ENCODE results near the gene C1QTNF9.
"Not testable (repeated sequence)": the region's sequence is repeated elsewhere in the genome, so short reads cannot be mapped to it uniquely, and the experiment has no call there.

C1QTNF9 gene

DNA sequence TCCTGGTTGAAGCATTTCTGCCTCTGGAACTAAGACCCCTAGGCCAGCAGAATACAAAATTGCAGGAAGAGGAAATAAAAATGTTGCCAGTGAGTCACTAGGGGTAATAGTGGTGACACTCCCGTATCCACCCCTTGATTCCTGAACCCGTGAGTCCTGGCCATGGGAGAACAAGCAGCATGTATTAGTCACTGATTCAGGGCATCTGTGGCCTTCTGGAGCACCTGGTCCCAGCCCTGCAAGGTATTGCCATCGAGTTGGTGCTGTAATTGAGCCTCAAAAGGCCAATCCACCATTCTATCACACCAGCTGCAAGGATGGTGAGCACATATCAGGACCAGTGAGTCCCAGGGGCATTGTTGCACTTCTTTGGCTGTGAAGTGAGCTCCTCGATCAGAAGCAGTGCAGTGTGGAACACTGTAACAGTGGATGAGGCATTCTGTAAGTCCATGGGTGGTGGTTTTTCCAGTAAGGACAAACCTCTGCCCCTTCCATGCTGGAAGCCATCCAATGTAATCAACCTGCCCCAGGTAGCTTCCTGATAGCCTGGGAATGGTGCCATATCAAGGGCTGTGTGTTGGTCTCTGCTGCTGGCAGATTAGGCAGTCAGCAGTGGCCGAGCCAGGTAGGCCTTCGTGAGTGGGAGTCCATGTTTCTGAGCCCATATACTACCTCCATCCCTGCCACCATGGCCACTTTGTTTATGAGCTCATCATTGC lies 39.6 kb downstream of the C1QTNF9 start:
- Histone ChIP-seq H3K27ac (ENCODE audit: low read depth, low read length) (no peak overlapping the region), H3K27me3 (ENCODE audit: insufficient read depth, low read length) (peaks cover 8% of the 10 kb centered on the region; the same call in 1 of the 2 replicates), H3K4me3 (ENCODE audit: low read depth, low read length) (no peak overlapping the region), H3K79me2 (ENCODE audit: control insufficient read depth, insufficient read depth, low read length, unreplicated experiment) (no peaks in the 10 kb centered on the region), H3K4me1 (ENCODE audit: control insufficient read depth, insufficient read depth, low read length, unreplicated experiment) (no peaks in the 10 kb centered on the region), H2AFZ (ENCODE audit: low read length, unreplicated experiment) (no peak overlapping the region), H3K36me3 (ENCODE audit: insufficient read depth, low read length) (no peaks in the 10 kb centered on the region)

GRCh38 chr13:24349778-24350664 lies 40.6 kb downstream of the C1QTNF9 start:
- H3K27me3 ChIP-seq (ENCODE audit: insufficient read depth, low read length); H3K4me3 ChIP-seq (ENCODE audit: low read depth, low read length); H2AFZ ChIP-seq (ENCODE audit: low read length, unreplicated experiment); H3K36me3 ChIP-seq (ENCODE audit: insufficient read depth, low read length); H3K4me1 ChIP-seq (ENCODE audit: control insufficient read depth, insufficient read depth, low read length, unreplicated experiment); H3K79me2 ChIP-seq (ENCODE audit: control insufficient read depth, insufficient read depth, low read length, unreplicated experiment); H3K27ac ChIP-seq (ENCODE audit: low read depth, low read length): not testable (repeated sequence)

- H2AFZ ChIP-seq (ENCODE audit: low read length, unreplicated experiment), result no peak overlapping the region
- H3K27me3 ChIP-seq (ENCODE audit: insufficient read depth, low read length), result peaks cover 8% of the 10 kb centered on the region; the same call in 1 of the 2 replicates
- H3K4me1 ChIP-seq (ENCODE audit: control insufficient read depth, insufficient read depth, low read length, unreplicated experiment), result no peaks in the 10 kb centered on the region
- H3K27ac ChIP-seq (ENCODE audit: low read depth, low read length), result no peak overlapping the region
- H3K79me2 ChIP-seq (ENCODE audit: control insufficient read depth, insufficient read depth, low read length, unreplicated experiment), result no peaks in the 10 kb centered on the region
- H3K36me3 ChIP-seq (ENCODE audit: insufficient read depth, low read length), result no peaks in the 10 kb centered on the region
- no peak overlapping the region for H3K4me3 ChIP-seq (ENCODE audit: low read depth, low read length)
These were observed 42.0 kb downstream of the C1QTNF9 start for GRCh38 chr13:24351423-24351822.

- Histone ChIP-seq H3K4me3 (ENCODE audit: low read depth, low read length) (no peak overlapping the region), H2AFZ (ENCODE audit: low read length, unreplicated experiment) (no peak overlapping the region), H3K27ac (ENCODE audit: low read depth, low read length) (no peak overlapping the region), H3K79me2 (ENCODE audit: control insufficient read depth, insufficient read depth, low read length, unreplicated experiment) (no peaks in the 10 kb centered on the region), H3K36me3 (ENCODE audit: insufficient read depth, low read length) (no peaks in the 10 kb centered on the region), H3K27me3 (ENCODE audit: insufficient read depth, low read length) (peaks cover 8% of the 10 kb centered on the region; the same call in 1 of the 2 replicates), H3K4me1 (ENCODE audit: control insufficient read depth, insufficient read depth, low read length, unreplicated experiment) (no peaks in the 10 kb centered on the region)
These were observed 44.4 kb downstream of the C1QTNF9 start for GRCh38 chr13:24353736-24354135.

GRCh38 chr13:24355103-24355502 lies 45.7 kb downstream of the C1QTNF9 start:
- H3K36me3 ChIP-seq (ENCODE audit: insufficient read depth, low read length), result no peaks in the 10 kb centered on the region

DNA sequence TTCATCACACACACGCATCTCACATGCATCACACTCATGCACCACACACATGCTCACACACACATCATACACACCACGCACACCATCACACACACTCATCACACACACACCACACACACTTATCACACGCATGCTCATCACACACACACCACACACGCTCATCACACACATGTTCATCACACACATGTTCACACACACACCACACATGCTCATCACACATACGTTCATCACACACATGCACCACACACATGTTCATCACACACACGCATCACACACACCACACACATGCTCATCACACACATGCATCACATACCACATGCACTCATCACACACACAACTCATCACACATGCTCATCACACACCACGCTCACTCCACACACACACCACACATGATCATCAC lies 46.9 kb downstream of the C1QTNF9 start:
- Histone ChIP-seq H3K4me3 (ENCODE audit: low read depth, low read length) (no peak overlapping the region), H3K36me3 (ENCODE audit: insufficient read depth, low read length) (no peaks in the 10 kb centered on the region), H3K27me3 (ENCODE audit: insufficient read depth, low read length) (peaks cover 8% of the 10 kb centered on the region; the same call in 1 of the 2 replicates), H2AFZ (ENCODE audit: low read length, unreplicated experiment) (no peak overlapping the region), H3K79me2 (ENCODE audit: control insufficient read depth, insufficient read depth, low read length, unreplicated experiment) (no peaks in the 10 kb centered on the region), H3K27ac (ENCODE audit: low read depth, low read length) (no peak overlapping the region), H3K4me1 (ENCODE audit: control insufficient read depth, insufficient read depth, low read length, unreplicated experiment) (no peaks in the 10 kb centered on the region)

More at GRCh38 chr13:24355103-24355502, 45.7 kb downstream of the C1QTNF9 start:
- Histone ChIP-seq H3K27ac (ENCODE audit: low read depth, low read length) (no peak overlapping the region), H3K79me2 (ENCODE audit: control insufficient read depth, insufficient read depth, low read length, unreplicated experiment) (no peaks in the 10 kb centered on the region), H3K4me3 (ENCODE audit: low read depth, low read length) (no peak overlapping the region), H3K27me3 (ENCODE audit: insufficient read depth, low read length) (peaks cover 8% of the 10 kb centered on the region; the same call in 1 of the 2 replicates), H3K4me1 (ENCODE audit: control insufficient read depth, insufficient read depth, low read length, unreplicated experiment) (no peaks in the 10 kb centered on the region), H2AFZ (ENCODE audit: low read length, unreplicated experiment) (no peak overlapping the region)

GRCh38 chr13:24356837-24357236 lies 47.5 kb downstream of the C1QTNF9 start:
- no peak overlapping the region for H3K27ac ChIP-seq (ENCODE audit: low read depth, low read length)
- H3K27me3 ChIP-seq (ENCODE audit: insufficient read depth, low read length), result peaks cover 8% of the 10 kb centered on the region; the same call in 1 of the 2 replicates
- no peaks in the 10 kb centered on the region for H3K79me2 ChIP-seq (ENCODE audit: control insufficient read depth, insufficient read depth, low read length, unreplicated experiment)
- no peaks in the 10 kb centered on the region for H3K36me3 ChIP-seq (ENCODE audit: insufficient read depth, low read length)
- H3K4me3 ChIP-seq (ENCODE audit: low read depth, low read length), result no peak overlapping the region
- no peak overlapping the region for H2AFZ ChIP-seq (ENCODE audit: low read length, unreplicated experiment)
- no peaks in the 10 kb centered on the region for H3K4me1 ChIP-seq (ENCODE audit: control insufficient read depth, insufficient read depth, low read length, unreplicated experiment)

DNA sequence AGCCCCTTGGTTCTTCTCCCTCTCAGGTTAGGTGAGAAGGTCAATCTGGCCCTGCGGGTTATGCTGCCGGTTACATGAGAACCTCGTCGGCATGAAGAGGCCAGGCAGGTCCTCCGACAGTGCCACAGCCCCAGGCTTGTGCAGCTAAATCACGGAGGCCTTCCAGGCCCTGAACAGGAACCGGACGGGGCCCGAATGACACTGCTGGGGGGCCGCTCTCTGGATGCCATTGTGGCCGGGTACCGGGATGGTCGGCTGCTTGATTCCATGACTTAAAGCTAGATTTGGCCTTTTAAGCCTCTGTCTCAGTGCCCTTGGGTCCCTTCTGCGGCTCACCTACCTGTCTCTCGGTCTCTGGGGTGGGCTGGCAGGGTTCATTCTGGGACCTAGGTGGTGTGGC lies 48.4 kb downstream of the C1QTNF9 start:
- H3K27ac ChIP-seq (ENCODE audit: low read depth, low read length), result no peak overlapping the region
- H3K36me3 ChIP-seq (ENCODE audit: insufficient read depth, low read length), result no peaks in the 10 kb centered on the region
- H3K4me3 ChIP-seq (ENCODE audit: low read depth, low read length), result no peak overlapping the region
- H3K27me3 ChIP-seq (ENCODE audit: insufficient read depth, low read length), result peaks cover under 1% of the 10 kb centered on the region; the same call in 1 of the 2 replicates
- H3K79me2 ChIP-seq (ENCODE audit: control insufficient read depth, insufficient read depth, low read length, unreplicated experiment), result no peaks in the 10 kb centered on the region
- H3K4me1 ChIP-seq (ENCODE audit: control insufficient read depth, insufficient read depth, low read length, unreplicated experiment), result no peaks in the 10 kb centered on the region
- H2AFZ ChIP-seq (ENCODE audit: low read length, unreplicated experiment), result no peak overlapping the region

DNA sequence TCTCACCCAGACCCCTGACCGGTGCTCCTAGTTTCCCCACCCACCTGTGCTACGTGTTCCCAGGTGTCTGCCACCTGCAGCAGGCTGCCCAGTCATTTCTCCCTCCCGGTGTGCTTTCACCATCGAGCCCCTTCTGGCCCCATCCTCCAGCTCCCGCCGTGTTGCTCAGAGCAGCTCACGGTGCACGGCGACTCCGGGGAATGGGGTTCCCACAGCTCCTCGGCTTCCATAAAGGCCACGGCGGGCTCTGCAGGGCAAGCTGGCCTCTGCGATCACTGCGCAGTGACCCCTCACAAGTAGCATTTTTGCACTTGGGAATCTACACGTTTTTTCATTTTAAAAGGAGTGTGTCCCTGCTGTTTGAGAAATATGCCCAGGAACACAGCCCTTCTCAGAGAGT lies 49.5 kb downstream of the C1QTNF9 start:
- H3K4me1 ChIP-seq (ENCODE audit: control insufficient read depth, insufficient read depth, low read length, unreplicated experiment); H3K27ac ChIP-seq (ENCODE audit: low read depth, low read length); H3K36me3 ChIP-seq (ENCODE audit: insufficient read depth, low read length); H3K79me2 ChIP-seq (ENCODE audit: control insufficient read depth, insufficient read depth, low read length, unreplicated experiment); H3K27me3 ChIP-seq (ENCODE audit: insufficient read depth, low read length); H3K4me3 ChIP-seq (ENCODE audit: low read depth, low read length); H2AFZ ChIP-seq (ENCODE audit: low read length, unreplicated experiment): not testable (repeated sequence)

DNA sequence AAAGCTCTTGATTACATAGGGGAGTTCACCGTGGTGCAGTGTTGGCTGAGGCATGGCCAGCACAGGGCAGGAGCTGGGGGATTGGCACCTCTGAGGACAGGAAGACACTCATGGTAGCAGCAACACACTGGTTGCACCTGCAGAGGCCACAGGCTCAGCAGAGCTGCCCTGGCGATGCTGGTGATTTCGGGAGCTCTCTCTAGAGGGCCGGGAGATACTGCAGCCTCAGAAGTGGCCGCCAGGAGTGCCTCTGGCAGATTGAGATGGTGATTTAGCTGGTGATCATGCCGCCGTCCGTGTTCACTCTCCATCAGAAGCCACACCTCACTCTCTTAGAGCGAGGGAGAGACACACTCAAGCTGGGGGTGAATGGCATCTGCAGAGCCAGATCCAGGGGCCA lies 49.9 kb downstream of the C1QTNF9 start:
- not testable (repeated sequence) for H3K36me3 ChIP-seq (ENCODE audit: insufficient read depth, low read length); H3K27me3 ChIP-seq (ENCODE audit: insufficient read depth, low read length); H3K4me1 ChIP-seq (ENCODE audit: control insufficient read depth, insufficient read depth, low read length, unreplicated experiment); H3K27ac ChIP-seq (ENCODE audit: low read depth, low read length); H3K4me3 ChIP-seq (ENCODE audit: low read depth, low read length); H3K79me2 ChIP-seq (ENCODE audit: control insufficient read depth, insufficient read depth, low read length, unreplicated experiment); H2AFZ ChIP-seq (ENCODE audit: low read length, unreplicated experiment)

Measured in ACC112 (cell line).